IMR-90 (cell line): ENCODE results near the gene CMIP. TPM values are rescaled to one million over a fixed set of nuclear protein-coding genes. Genes with fewer than 3 reads are reported as not detected.

ENCODE experiments used
- ATAC-seq: fragments of 200-7000 bp; cut with Tn5 transposase; 2 replicates; pipeline ENCODE4 v1.9.1; 2020; ENCODE audit warnings: low read depth, mild to moderate bottlenecking, moderate library complexity
- BruUV-seq: library from RNA; stranded (reverse); fragments of 400-500 nt; replicated peaks from 2 replicates; lab custom pipeline; 2021; lab: Mats Ljungman, UMichigan
- CTCF ChIA-PET: fragments of 300-600 bp; formaldehyde crosslinking; extraction: SDS; loops from one replicate; lab custom pipeline; 2021; ENCODE audit warnings: antibody characterized with exemption; lab: Yijun Ruan, JAX
- POLR2A ChIA-PET: fragments of 300-600 bp; sonication (Branson Sonifier 250); formaldehyde crosslinking; loops from one replicate; lab custom pipeline; 2022; ENCODE audit warnings: antibody characterized with exemption; ENCODE audit not compliant: unreplicated experiment; lab: Charles Lee
- DNase-seq: peaks from one replicate; pipeline ENCODE4 v3.0.0; 2013
- H2AFZ ChIP-seq: replicated peaks from 2 replicates; pipeline ENCODE3; 2013; ENCODE audit warnings: low read length, mild to moderate bottlenecking; ENCODE audit not compliant: poor library complexity
- H2AK5ac ChIP-seq: 2 replicates; pipeline ENCODE4 v1.6.1; 2013; ENCODE audit warnings: low read depth, low read length, inconsistent platforms
- H2AK9ac ChIP-seq: replicated peaks from 2 replicates; pipeline ENCODE3; 2013; ENCODE audit warnings: mild to moderate bottlenecking, low read depth, low read length, moderate library complexity; ENCODE audit not compliant: poor library complexity
- H2BK120ac ChIP-seq: 2 replicates; pipeline ENCODE4 v1.6.1; 2013; ENCODE audit warnings: low read depth, low read length, inconsistent platforms
- H2BK15ac ChIP-seq: 3 replicates; pipeline ENCODE4 v1.6.1; 2013; ENCODE audit warnings: low read depth, low read length, inconsistent platforms
- H2BK20ac ChIP-seq: 2 replicates; pipeline ENCODE4 v1.6.1; 2013; ENCODE audit warnings: low read depth, mild to moderate bottlenecking, inconsistent platforms, low read length, moderate library complexity
- H2BK5ac ChIP-seq: 2 replicates; pipeline ENCODE4 v1.6.1; 2013; ENCODE audit warnings: mild to moderate bottlenecking, low read depth, low read length, inconsistent platforms; ENCODE audit not compliant: poor library complexity, severe bottlenecking
- H3K14ac ChIP-seq: replicated peaks from 2 replicates; pipeline ENCODE4 v1.6.1; 2013; ENCODE audit warnings: low read depth, low read length, inconsistent platforms
- H3K18ac ChIP-seq: 2 replicates; pipeline ENCODE4 v1.6.1; 2013; ENCODE audit warnings: low read depth, low read length, control low read depth
- H3K23ac ChIP-seq: 2 replicates; pipeline ENCODE4 v1.6.1; 2013; ENCODE audit warnings: low read depth, low read length, inconsistent platforms
- H3K27ac ChIP-seq: 2 replicates; pipeline ENCODE4 v1.5.1; 2013; ENCODE audit warnings: mild to moderate bottlenecking, control low read depth, low read length; ENCODE audit not compliant: insufficient read depth
- H3K27me3 ChIP-seq: 2 replicates; pipeline ENCODE4 v1.6.1; 2013; ENCODE audit warnings: low read length; ENCODE audit not compliant: control insufficient read depth, insufficient read depth
- H3K36me3 ChIP-seq: 2 replicates; pipeline ENCODE4 v1.6.1; 2013; ENCODE audit warnings: low read length, mixed read lengths; ENCODE audit not compliant: control insufficient read depth, insufficient read depth
- H3K4ac ChIP-seq: 2 replicates; pipeline ENCODE4 v1.6.1; 2013; ENCODE audit warnings: low read depth, low read length, inconsistent platforms
- H3K4me1 ChIP-seq: 2 replicates; pipeline ENCODE4 v1.6.1; 2013; ENCODE audit warnings: low read length, mixed read lengths; ENCODE audit not compliant: control insufficient read depth, insufficient read depth
- H3K4me2 ChIP-seq: 2 replicates; pipeline ENCODE4 v1.6.1; 2013; ENCODE audit warnings: low read depth, mild to moderate bottlenecking, control low read depth, low read length, moderate library complexity
- H3K4me3 ChIP-seq: 2 replicates; pipeline ENCODE4 v1.5.1; 2013; ENCODE audit warnings: low read depth, mild to moderate bottlenecking, control low read depth, low read length, moderate library complexity; ENCODE audit not compliant: insufficient read depth
- H3K56ac ChIP-seq: 2 replicates; pipeline ENCODE4 v1.6.1; 2013; ENCODE audit warnings: low read length, inconsistent platforms; ENCODE audit not compliant: insufficient read depth; ENCODE audit errors: extremely low read depth
- H3K79me1 ChIP-seq, 2 experiments: 2 replicates each; pipeline ENCODE4 v1.6.1; 2013; ENCODE audit warnings: low read length in 2 of 2, inconsistent platforms in 1 of 2, low read depth in 1 of 2
- H3K9ac ChIP-seq: 2 replicates; pipeline ENCODE4 v1.6.1; 2013; ENCODE audit warnings: low read depth, low read length, control low read depth
- H3K9me1 ChIP-seq: 2 replicates; pipeline ENCODE4 v1.6.1; 2013; ENCODE audit warnings: low read length, inconsistent platforms; ENCODE audit not compliant: insufficient read depth
- H3K9me3 ChIP-seq: 2 replicates; pipeline ENCODE4 v1.6.1; 2013; ENCODE audit warnings: low read length; ENCODE audit not compliant: control insufficient read depth, insufficient read depth
- H4K20me1 ChIP-seq: 2 replicates; pipeline ENCODE4 v1.6.1; 2013; ENCODE audit warnings: low read length, inconsistent platforms; ENCODE audit not compliant: insufficient read depth
- H4K5ac ChIP-seq: 2 replicates; pipeline ENCODE4 v1.6.1; 2013; ENCODE audit warnings: mild to moderate bottlenecking, low read depth, low read length, control low read depth
- H4K8ac ChIP-seq, 2 experiments: 2 replicates each; pipeline ENCODE4 v1.6.1; 2013; ENCODE audit warnings: low read depth in 2 of 2, low read length in 2 of 2, control low read depth in 1 of 2, inconsistent platforms in 1 of 2
- H4K91ac ChIP-seq: 2 replicates; pipeline ENCODE4 v1.6.1; 2013; ENCODE audit warnings: low read depth, low read length, inconsistent platforms; ENCODE audit not compliant: insufficient read depth
- BHLHE40 ChIP-seq: fragments of 150-350 bp; IDR thresholded peaks from 2 replicates; pipeline ENCODE4 v1.6.1; 2016; ENCODE audit warnings: mild to moderate bottlenecking, low read depth, low read length
- CEBPB ChIP-seq: IDR thresholded peaks from 2 replicates; pipeline ENCODE4 v1.6.1; 2012; ENCODE audit warnings: low read depth, low read length, improper control_type of control experiment
- CHD1 ChIP-seq: IDR thresholded peaks from 2 replicates; pipeline ENCODE4 v1.6.1; 2012; ENCODE audit warnings: low read depth, low read length, improper control_type of control experiment
- ELK1 ChIP-seq: fragments of 150-350 bp; IDR thresholded peaks from 2 replicates; pipeline ENCODE4 v1.6.1; 2016; ENCODE audit warnings: low read depth, mild to moderate bottlenecking, low read length, moderate library complexity, borderline replicate concordance
- FOS ChIP-seq: fragments of 150-350 bp; IDR thresholded peaks from 2 replicates; pipeline ENCODE4 v1.6.1; 2016; ENCODE audit warnings: low read depth, low read length
- MAFK ChIP-seq: IDR thresholded peaks from 2 replicates; pipeline ENCODE4 v1.6.1; 2012; ENCODE audit warnings: low read depth, low read length, improper control_type of control experiment
- MAZ ChIP-seq: IDR thresholded peaks from 2 replicates; pipeline ENCODE4 v1.6.1; 2012; ENCODE audit warnings: low read depth, mild to moderate bottlenecking, low read length, improper control_type of control experiment, moderate library complexity, borderline replicate concordance
- MXI1 ChIP-seq: IDR thresholded peaks from 2 replicates; pipeline ENCODE4 v1.6.1; 2012; ENCODE audit warnings: low read depth, mild to moderate bottlenecking, low read length, moderate library complexity, borderline replicate concordance
- NFE2L2 ChIP-seq: fragments of 150-350 bp; IDR thresholded peaks from 2 replicates; pipeline ENCODE4 v1.6.1; 2016; ENCODE audit warnings: low read depth, mild to moderate bottlenecking, low read length
- POLR2A ChIP-seq: IDR thresholded peaks from 2 replicates; pipeline ENCODE4 v1.6.1; 2012; ENCODE audit warnings: mild to moderate bottlenecking, low read depth, low read length
- RAD21 ChIP-seq: IDR thresholded peaks from 2 replicates; pipeline ENCODE4 v1.6.1; 2012; ENCODE audit warnings: low read length, improper control_type of control experiment
- RCOR1 ChIP-seq: IDR thresholded peaks from 2 replicates; pipeline ENCODE4 v1.6.1; 2012; ENCODE audit warnings: mild to moderate bottlenecking, low read length, improper control_type of control experiment; ENCODE audit not compliant: insufficient replicate concordance
- RFX5 ChIP-seq: IDR thresholded peaks from 2 replicates; pipeline ENCODE4 v1.8.0; 2012; ENCODE audit warnings: low read depth, mild to moderate bottlenecking, low read length, moderate library complexity
- SMC3 ChIP-seq: fragments of 150-350 bp; IDR thresholded peaks from 2 replicates; pipeline ENCODE4 v1.6.1; 2016; ENCODE audit warnings: low read depth, mild to moderate bottlenecking, antibody characterized with exemption, low read length, moderate library complexity
- WGBS, 2 experiments: methylation state at CpG; one replicate each; pipeline versions ENCODE4 v1.1.5 to v1.1.7; 2013; ENCODE audit warnings: missing lambda C conversion rate in 2 of 2; ENCODE audit not compliant: insufficient read length in 1 of 2; ENCODE audit errors: extremely low coverage in 2 of 2; 5-methylcytosine and 5-hydroxymethylcytosine counted together
- dilution Hi-C: fragments of 300-500 bp; cut with HindIII; formaldehyde crosslinking; loops from one replicate; pipeline ENCODE4 v1.14.3; 2018; ENCODE audit warnings: low sequenced_read_pairs; ENCODE audit not compliant: unreplicated experiment
- in situ Hi-C: fragments of 300-500 bp; cut with MboI; formaldehyde crosslinking; loops from 3 replicates; pipeline ENCODE4 v1.14.3; 2019; ENCODE audit warnings: low sequenced_read_pairs, inconsistent platforms, mixed read lengths
- intact Hi-C: fragments of 100-400 bp; cut with micrococcal nuclease; formaldehyde crosslinking; loops from 2 replicates; pipeline ENCODE4 v1.10.0; 2022
- polyA plus RNA-seq, 3 experiments: library from polyadenylated mRNA; depleted of rRNA; stranded (reverse); fragments of >200 nt; gene quantifications; 2 replicates each; pipeline ENCODE4 v1.2.3, GENCODE V29; 2012; ENCODE audit warnings: low replicate concordance in 1 of 3
- total RNA-seq: library from RNA; depleted of rRNA; stranded (reverse); fragments of >200 nt; gene quantifications from 2 replicates; pipeline ENCODE4 v1.2.3, GENCODE V29; 2012
- TF ChIP-seq, protein P1 (sequence below): conservative IDR thresholded peaks from 2 replicates; pipeline ENCODE4 v1.5.1; 2012; ENCODE audit warnings: mild to moderate bottlenecking, low read depth, low read length, improper control_type of control experiment

The CMIP gene
- total and polyA plus RNA-seq, 2 of the 4 experiments (the other 2 are of a cell fraction) = 3.2 to 11.6 TPM

- H3K27me3 ChIP-seq = no peaks in the 10 kb centered on the region
- no peaks in the 10 kb centered on the region for H3K4me1 ChIP-seq
- POLR2A ChIA-PET = no interaction called here
- BruUV-seq = no TSS peak
- in situ Hi-C loops = no loop called here
- no peak overlapping the region for H3K4me2 ChIP-seq
- no peak overlapping the region for H4K5ac ChIP-seq
- no peak overlapping the region for H3K23ac ChIP-seq
- H3K14ac ChIP-seq = no peak overlapping the region
- H3K18ac ChIP-seq = no peak overlapping the region
- H2BK120ac ChIP-seq = no peak overlapping the region
- no CpG with 5 or more reads among the region's 7 CpGs for WGBS, 2 experiments
- ATAC-seq (no peak), DNase-seq (no peak)
- H2AK9ac ChIP-seq = no peak overlapping the region
- H3K4ac ChIP-seq = no peak overlapping the region
- CTCF ChIA-PET = no interaction called here
- intact Hi-C loops = no loop called here
- no peak overlapping the region for H4K91ac ChIP-seq
- peaks cover 5% of the 10 kb centered on the region for H3K36me3 ChIP-seq
- TF ChIP-seq, protein P1, sequence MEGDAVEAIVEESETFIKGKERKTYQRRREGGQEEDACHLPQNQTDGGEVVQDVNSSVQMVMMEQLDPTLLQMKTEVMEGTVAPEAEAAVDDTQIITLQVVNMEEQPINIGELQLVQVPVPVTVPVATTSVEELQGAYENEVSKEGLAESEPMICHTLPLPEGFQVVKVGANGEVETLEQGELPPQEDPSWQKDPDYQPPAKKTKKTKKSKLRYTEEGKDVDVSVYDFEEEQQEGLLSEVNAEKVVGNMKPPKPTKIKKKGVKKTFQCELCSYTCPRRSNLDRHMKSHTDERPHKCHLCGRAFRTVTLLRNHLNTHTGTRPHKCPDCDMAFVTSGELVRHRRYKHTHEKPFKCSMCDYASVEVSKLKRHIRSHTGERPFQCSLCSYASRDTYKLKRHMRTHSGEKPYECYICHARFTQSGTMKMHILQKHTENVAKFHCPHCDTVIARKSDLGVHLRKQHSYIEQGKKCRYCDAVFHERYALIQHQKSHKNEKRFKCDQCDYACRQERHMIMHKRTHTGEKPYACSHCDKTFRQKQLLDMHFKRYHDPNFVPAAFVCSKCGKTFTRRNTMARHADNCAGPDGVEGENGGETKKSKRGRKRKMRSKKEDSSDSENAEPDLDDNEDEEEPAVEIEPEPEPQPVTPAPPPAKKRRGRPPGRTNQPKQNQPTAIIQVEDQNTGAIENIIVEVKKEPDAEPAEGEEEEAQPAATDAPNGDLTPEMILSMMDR = no peak
- TF ChIP-seq NFE2L2 (no peak), RAD21 (no peak), BHLHE40 (no peak), MAZ (no peak), SMC3 (no peak), MAFK (no peak), CHD1 (no peak), CEBPB (no peak), RFX5 (no peak), POLR2A (no peak), ELK1 (no peak), RCOR1 (no peak), MXI1 (no peak), FOS (no peak)
- no peak overlapping the region for H2BK20ac ChIP-seq
- peaks cover 46% of the 10 kb centered on the region for H4K20me1 ChIP-seq
- no peak overlapping the region for H2BK5ac ChIP-seq
- no peak overlapping the region for H3K9ac ChIP-seq
- H3K9me1 ChIP-seq = peaks cover 12% of the 10 kb centered on the region; the same call in 1 of the 2 replicates
- dilution Hi-C loops = no loop called here
- H3K9me3 ChIP-seq = no peaks in the 10 kb centered on the region
- no peak overlapping the region for H3K56ac ChIP-seq
- H4K8ac ChIP-seq = no peak overlapping the region
- no peak overlapping the region for H2AFZ ChIP-seq
- no peak overlapping the region for H2BK15ac ChIP-seq
- no peak overlapping the region for H3K27ac ChIP-seq
- peaks cover 0 to 22% of the 10 kb centered on the region in 2 experiments; a peak in 3 of 4 replicates for H3K79me1 ChIP-seq
- no peak overlapping the region for H2AK5ac ChIP-seq
- H3K4me3 ChIP-seq = no peak overlapping the region
These were observed 242.5 kb downstream of the CMIP start for GRCh38 chr16:81687131-81687456.
